GM18951 (cell line): ENCODE data around the gene SLC26A4.

Experiments
- POLR2A ChIP-seq: IDR thresholded peaks from 4 replicates; pipeline ENCODE4 v1.6.1; 2011; ENCODE audit warnings: mild to moderate bottlenecking; ENCODE audit not compliant: insufficient read length, insufficient read depth; ENCODE audit errors: extremely low read depth
- in situ Hi-C: fragments of 300-500 bp; cut with MboI; formaldehyde crosslinking; loops from one replicate; pipeline ENCODE4 v1.12.0; 2022; ENCODE audit warnings: low sequenced_read_pairs, mixed read lengths, inconsistent platforms; ENCODE audit not compliant: unreplicated experiment

SLC26A4 gene

DNA sequence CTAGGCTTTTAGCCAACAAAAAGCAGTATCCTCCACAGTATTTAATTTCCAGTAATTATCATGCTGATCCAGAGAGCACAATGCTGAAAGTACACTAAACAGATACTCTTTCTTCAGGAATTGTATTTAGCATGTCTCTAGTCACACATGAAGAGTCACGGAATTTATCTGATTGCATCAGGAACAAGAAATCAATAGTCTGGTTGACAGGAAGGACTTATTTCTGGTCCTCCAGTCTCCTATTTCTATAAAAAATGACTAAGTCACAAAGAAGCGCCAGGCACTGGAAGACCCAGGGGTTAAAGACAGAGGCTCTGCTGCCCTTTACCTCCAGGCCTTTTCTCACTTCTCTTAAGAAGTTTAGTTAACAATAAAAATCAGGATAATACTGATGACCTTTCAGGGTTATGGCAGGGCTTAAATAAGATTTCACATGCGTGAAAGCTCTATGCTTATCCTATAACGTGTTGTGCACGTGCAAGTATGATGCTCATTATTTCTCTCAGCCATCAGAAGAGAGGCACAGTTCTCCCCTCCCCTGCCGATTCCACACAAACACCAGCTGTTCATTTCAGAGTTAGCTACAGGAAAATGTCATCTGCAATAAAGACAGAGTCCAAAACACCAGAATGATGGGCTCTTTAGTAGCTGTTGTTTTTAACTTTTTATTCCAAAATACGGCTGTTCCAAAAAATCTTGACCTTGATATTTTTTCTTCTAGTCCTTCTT is 36.9 kb downstream of the SLC26A4 start:
- TF ChIP-seq POLR2A, result no peak
- in situ Hi-C loops, result no loop called here

GRCh38 chr7:107700570-107700969 is 39.9 kb downstream of the SLC26A4 start:
- no peak for TF ChIP-seq POLR2A
- in situ Hi-C loops, result loop anchor here (25.0 kb wide), 1 partner anchor 488 kb away; no protein-coding TSS in a partner anchor

- no peak for TF ChIP-seq POLR2A
- in situ Hi-C loops, result loop anchor here (25.0 kb wide), 1 partner anchor 489 kb away; no protein-coding TSS in a partner anchor
Measured at GRCh38 chr7:107701191-107701590, 40.6 kb downstream of the SLC26A4 start.

- in situ Hi-C loops, result loop anchor here (25.0 kb wide), 1 partner anchor 491 kb away; no protein-coding TSS in a partner anchor
Measured at GRCh38 chr7:107703219-107703618, 42.6 kb downstream of the SLC26A4 start.

GRCh38 chr7:107703872-107704271 is 43.2 kb downstream of the SLC26A4 start:
- in situ Hi-C loops, result loop anchor here (25.0 kb wide), 1 partner anchor 492 kb away; no protein-coding TSS in a partner anchor
- TF ChIP-seq POLR2A, result no peak

More at GRCh38 chr7:107703219-107703618, 42.6 kb downstream of the SLC26A4 start:
- TF ChIP-seq POLR2A, result no peak

GRCh38 chr7:107708956-107709355 is 48.3 kb downstream of the SLC26A4 start:
- no peak for TF ChIP-seq POLR2A
- in situ Hi-C loops, result loop anchor here (25.0 kb wide), 1 partner anchor 497 kb away; no protein-coding TSS in a partner anchor

DNA sequence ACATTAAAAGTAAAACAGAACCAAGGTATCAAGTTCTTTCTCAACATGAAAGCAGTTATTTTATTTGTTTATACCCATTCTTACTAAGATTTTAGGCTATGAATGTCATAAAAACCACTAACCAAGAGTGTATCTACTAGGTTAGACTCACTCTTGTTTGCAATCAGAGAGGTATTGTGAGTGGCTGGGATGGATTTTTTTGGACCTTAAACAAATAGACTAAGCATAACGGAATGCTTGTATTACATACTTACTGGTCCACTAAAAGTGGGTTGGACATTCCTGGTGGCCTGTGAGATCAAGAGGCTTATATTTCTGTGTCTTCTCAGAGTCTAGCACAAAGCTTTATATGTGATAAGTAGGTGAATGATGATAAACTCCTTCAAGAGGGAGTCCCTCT is 50.7 kb downstream of the SLC26A4 start:
- in situ Hi-C loops, result loop anchor here (25.0 kb wide), 1 partner anchor 499 kb away; no protein-coding TSS in a partner anchor
- no peak for TF ChIP-seq POLR2A

GRCh38 chr7:107712025-107712424 is 51.4 kb downstream of the SLC26A4 start:
- in situ Hi-C loops, result loop anchor here (25.0 kb wide), 1 partner anchor 500 kb away; no protein-coding TSS in a partner anchor
- no peak for TF ChIP-seq POLR2A

DNA sequence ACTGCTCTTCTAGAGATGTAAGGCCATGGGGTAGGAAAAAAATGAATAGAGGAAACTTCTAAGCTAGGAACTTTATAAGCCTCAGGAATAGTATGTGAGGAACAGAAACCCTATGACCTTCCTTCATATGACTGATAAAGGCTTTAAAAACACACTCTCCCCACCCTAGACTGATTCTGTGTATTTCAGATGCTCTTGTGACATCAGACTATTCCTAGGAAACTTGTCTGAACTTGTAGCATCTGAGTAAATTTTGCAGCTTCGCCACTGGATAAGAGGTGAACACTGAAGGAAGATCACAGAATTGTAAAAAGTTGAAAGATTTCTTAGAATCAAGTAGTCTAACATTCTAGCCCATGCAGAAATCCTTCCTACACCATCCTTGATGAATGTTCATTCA is 52.3 kb downstream of the SLC26A4 start:
- TF ChIP-seq POLR2A, result no peak
- in situ Hi-C loops, result loop anchor here (25.0 kb wide), 1 partner anchor 501 kb away; no protein-coding TSS in a partner anchor

DNA sequence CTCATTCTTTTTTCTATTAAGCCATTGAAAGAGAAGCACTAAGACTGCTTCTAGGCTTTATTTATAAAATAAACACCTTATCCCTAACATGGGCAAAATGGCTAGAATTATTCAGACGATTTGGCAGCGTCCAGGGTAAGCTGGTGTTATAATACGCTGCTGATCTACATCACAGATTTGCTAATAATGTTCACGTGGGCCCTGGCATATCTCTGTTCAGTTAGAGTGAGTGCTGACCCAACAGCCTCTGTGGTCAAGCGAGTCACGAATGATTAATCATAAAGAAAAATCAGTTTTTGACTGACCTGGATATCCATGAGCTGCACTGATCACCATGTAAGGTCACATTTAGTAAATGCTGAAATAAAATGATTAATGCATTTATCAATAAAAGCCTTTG is 54.9 kb downstream of the SLC26A4 start:
- TF ChIP-seq POLR2A, result no peak
- in situ Hi-C loops, result loop anchor here (25.0 kb wide), 1 partner anchor 503 kb away; no protein-coding TSS in a partner anchor

GRCh38 chr7:107718456-107719193 is 58.0 kb downstream of the SLC26A4 start:
- no peak for TF ChIP-seq POLR2A
- in situ Hi-C loops, result loop anchor here (25.0 kb wide), 1 partner anchor 506 kb away; no protein-coding TSS in a partner anchor

DNA sequence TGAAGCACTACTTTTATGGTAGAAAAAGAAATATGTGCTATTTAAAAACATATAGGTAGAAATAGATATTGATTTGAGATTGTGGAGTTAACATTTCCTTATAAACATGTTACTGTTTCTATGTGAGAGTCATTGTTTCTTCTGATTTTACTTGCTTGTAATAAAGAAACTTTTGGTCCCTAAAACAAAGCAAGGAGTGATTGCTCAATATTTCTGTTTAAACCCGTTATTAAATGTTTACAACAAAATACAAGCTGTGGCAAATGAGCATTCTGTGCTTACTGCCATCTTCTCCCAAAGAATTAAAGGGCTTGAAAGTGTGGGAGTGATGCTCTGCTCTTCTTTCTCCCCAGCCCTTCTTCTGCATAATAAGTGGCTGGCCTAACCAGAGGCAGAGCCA is 60.7 kb downstream of the SLC26A4 start:
- TF ChIP-seq POLR2A, result no peak
- in situ Hi-C loops, result loop anchor here (10.0 to 25.0 kb wide), 2 partner anchors 266 to 509 kb away; no protein-coding TSS in a partner anchor

- in situ Hi-C loops, result loop anchor here (10.0 to 25.0 kb wide), 2 partner anchors 268 to 511 kb away; no protein-coding TSS in a partner anchor
- no peak for TF ChIP-seq POLR2A
Measured at GRCh38 chr7:107723255-107723654, 62.6 kb downstream of the SLC26A4 start.
